EL (cell line): ENCODE results near the gene MLYCD.

Source experiments
- DNase-seq: peaks from one replicate; pipeline ENCODE4 v3.0.0-alpha.2; 2016

The MLYCD gene

GRCh38 chr16:83973077-83973476, 74.2 kb downstream of the MLYCD start:
- DNase-seq: no peak

DNA sequence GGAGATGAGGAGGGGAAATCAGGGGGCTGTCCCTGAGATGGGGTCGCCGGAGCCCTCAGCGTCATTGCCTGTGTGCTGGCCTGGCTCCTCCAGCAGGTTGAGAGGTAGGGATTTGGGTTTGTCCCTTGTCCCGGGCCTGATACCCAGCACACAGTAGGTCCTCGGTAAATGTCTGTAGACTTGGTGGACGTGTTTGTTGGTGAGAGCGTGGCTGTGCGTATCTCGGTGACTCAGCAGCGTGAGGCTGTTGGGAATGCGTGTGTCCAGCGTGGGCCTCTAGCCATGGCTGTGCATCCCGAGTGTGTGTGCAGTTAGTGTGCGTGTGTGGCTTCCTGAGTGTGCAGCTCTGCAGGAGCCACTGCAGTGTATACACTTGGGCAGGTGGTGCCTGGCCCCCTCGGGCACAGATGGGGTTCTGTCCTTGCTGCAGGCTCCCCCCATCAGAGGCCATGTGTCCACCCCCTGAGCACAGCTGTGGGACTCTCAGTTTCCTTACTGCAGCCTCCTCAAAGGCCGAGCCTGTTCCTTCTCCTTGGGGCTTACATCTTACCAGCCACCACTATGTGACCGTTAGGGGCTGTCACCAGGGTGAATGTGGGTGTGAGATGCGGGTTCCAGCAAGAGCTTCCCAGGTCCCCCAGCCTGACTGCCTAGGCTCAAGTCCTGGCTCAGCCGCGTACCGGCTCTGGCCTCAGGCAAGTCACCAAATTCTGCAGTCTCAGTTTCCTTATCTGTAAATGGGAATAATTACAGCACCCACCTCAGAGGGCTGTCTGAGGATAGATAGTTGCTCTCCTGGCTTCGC, 74.9 kb downstream of the MLYCD start:
- no peak for DNase-seq

DNA sequence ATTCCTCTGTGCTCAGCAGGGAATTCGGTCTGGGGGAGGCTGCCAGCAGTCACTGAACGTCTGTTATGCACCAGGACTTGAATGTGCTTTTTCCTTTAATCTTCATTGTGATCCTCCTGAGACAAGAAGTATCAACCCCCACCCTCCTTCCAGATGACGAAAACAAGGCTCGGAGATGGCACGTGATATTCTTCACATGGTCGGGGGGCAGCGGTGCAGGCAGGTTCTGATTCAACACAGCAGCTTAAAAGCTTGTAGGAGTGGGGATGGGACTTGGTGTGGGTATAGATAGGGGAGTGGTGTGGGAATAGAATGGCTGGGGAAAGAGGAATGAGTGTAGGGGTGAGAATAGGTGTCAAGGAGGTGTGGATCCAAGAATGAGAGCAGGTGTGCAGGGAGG, 75.6 kb downstream of the MLYCD start:
- no peak for DNase-seq

- DNase-seq: no peak
Observed at GRCh38 chr16:83975590-83976260, 76.8 kb downstream of the MLYCD start.
